Kidney epithelial cell (primary cell): ENCODE measurements around the gene ATN1. TPM values are rescaled to one million over a fixed set of nuclear protein-coding genes. Genes with fewer than 3 reads are reported as not detected.

ENCODE experiments used
- DNase-seq: peaks from one replicate; pipeline ENCODE4 v3.0.0-alpha.2; 2010; ENCODE audit warnings: low read depth
- H3K27me3 ChIP-seq: 2 replicates; pipeline ENCODE4 v1.6.0; 2011; ENCODE audit warnings: low read length; ENCODE audit not compliant: control insufficient read depth, insufficient read depth
- H3K36me3 ChIP-seq: 2 replicates; pipeline ENCODE4 v1.5.1; 2011; ENCODE audit warnings: low read length; ENCODE audit not compliant: control insufficient read depth, insufficient read depth
- H3K4me3 ChIP-seq: 2 replicates; pipeline ENCODE4 v1.5.1; 2011; ENCODE audit warnings: low read depth, mild to moderate bottlenecking, control low read depth, low read length
- total RNA-seq: library from RNA; depleted of rRNA; stranded (reverse); fragments of >200 nt; gene quantifications from 2 replicates; pipeline ENCODE4 v1.2.3, GENCODE V29; 2015
- TF ChIP-seq, protein P1 (sequence below): IDR thresholded peaks from 2 replicates; pipeline ENCODE4 v1.5.1; 2011; ENCODE audit warnings: mild to moderate bottlenecking, moderate library complexity, low read length, control low read depth, inconsistent platforms; ENCODE audit not compliant: insufficient read depth, poor library complexity, severe bottlenecking

ATN1 gene
- total RNA-seq, 1 donor from 2014 or later = 38.6 TPM

DNA sequence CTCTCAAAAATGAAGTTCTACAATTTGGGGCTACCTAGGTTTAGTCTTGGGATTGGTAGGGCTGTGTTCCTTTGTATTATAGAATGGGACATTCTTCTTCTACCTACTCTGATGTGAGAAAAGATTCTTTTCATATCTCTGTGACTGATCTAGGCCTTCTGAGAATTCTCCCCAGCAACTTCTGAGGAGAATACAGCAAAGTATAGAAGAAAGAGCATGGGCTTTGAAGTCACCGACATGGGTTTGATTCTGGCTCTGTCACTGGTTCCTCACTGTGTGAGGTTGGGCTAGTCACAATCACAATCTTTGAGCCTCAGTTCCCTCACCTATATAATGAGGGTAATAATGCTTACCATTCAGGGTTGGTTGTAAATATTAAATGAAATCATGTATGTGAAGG, 5.0 kb downstream of the ATN1 start:
- Histone ChIP-seq H3K27me3 (no peaks in the 10 kb centered on the region), H3K36me3 (no peaks in the 10 kb centered on the region), H3K4me3 (no peak overlapping the region)
- TF ChIP-seq, protein P1, sequence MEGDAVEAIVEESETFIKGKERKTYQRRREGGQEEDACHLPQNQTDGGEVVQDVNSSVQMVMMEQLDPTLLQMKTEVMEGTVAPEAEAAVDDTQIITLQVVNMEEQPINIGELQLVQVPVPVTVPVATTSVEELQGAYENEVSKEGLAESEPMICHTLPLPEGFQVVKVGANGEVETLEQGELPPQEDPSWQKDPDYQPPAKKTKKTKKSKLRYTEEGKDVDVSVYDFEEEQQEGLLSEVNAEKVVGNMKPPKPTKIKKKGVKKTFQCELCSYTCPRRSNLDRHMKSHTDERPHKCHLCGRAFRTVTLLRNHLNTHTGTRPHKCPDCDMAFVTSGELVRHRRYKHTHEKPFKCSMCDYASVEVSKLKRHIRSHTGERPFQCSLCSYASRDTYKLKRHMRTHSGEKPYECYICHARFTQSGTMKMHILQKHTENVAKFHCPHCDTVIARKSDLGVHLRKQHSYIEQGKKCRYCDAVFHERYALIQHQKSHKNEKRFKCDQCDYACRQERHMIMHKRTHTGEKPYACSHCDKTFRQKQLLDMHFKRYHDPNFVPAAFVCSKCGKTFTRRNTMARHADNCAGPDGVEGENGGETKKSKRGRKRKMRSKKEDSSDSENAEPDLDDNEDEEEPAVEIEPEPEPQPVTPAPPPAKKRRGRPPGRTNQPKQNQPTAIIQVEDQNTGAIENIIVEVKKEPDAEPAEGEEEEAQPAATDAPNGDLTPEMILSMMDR = no peak
- no peak for DNase-seq

DNA sequence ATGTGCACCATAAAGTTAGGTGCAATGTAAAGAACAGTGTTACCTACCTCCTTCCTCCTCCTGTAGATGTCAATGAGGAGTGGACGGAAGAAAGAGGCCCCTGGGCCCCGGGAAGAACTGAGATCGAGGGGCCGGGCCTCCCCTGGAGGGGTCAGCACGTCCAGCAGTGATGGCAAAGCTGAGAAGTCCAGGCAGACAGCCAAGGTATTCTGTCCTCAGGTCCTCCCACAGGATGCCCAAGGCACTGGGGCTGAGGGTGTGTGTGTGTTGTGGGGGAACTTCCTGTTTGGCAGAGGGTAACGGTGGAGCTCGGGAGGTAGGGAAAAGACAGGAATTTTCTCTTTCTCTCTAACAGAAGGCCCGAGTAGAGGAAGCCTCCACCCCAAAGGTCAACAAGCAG, 6.4 kb downstream of the ATN1 start:
- Histone ChIP-seq H3K36me3 (no peaks in the 10 kb centered on the region), H3K27me3 (no peaks in the 10 kb centered on the region), H3K4me3 (no peak overlapping the region)
- TF ChIP-seq, protein P1 = no peak
- no peak for DNase-seq

DNA sequence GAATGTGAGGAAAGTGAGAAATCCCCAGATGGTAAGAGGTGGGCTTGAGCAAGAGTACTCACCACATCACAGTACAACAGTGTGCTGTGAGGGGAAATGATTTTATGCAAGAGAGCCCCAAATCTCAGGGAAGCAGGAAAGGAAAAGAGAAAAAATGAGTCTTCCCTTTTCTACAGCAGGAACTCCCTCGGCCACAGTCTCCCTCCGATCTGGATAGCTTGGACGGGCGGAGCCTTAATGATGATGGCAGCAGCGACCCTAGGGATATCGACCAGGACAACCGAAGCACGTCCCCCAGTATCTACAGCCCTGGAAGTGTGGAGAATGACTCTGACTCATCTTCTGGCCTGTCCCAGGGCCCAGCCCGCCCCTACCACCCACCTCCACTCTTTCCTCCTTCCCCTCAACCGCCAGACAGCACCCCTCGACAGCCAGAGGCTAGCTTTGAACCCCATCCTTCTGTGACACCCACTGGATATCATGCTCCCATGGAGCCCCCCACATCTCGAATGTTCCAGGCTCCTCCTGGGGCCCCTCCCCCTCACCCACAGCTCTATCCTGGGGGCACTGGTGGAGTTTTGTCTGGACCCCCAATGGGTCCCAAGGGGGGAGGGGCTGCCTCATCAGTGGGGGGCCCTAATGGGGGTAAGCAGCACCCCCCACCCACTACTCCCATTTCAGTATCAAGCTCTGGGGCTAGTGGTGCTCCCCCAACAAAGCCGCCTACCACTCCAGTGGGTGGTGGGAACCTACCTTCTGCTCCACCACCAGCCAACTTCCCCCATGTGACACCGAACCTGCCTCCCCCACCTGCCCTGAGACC, 7.8 kb downstream of the ATN1 start:
- TF ChIP-seq, protein P1 = no peak
- H3K36me3 ChIP-seq = peaks cover 1% of the 10 kb centered on the region

DNA sequence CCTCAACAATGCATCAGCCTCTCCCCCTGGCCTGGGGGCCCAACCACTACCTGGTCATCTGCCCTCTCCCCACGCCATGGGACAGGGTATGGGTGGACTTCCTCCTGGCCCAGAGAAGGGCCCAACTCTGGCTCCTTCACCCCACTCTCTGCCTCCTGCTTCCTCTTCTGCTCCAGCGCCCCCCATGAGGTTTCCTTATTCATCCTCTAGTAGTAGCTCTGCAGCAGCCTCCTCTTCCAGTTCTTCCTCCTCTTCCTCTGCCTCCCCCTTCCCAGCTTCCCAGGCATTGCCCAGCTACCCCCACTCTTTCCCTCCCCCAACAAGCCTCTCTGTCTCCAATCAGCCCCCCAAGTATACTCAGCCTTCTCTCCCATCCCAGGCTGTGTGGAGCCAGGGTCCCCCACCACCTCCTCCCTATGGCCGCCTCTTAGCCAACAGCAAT, 8.5 kb downstream of the ATN1 start:
- TF ChIP-seq, protein P1 = no peak
- Histone ChIP-seq H3K4me3 (no peak overlapping the region), H3K36me3 (peaks cover 3% of the 10 kb centered on the region), H3K27me3 (no peaks in the 10 kb centered on the region)
- DNase-seq = no peak

More for the DNA sequence above, 7.8 kb downstream of the ATN1 start:
- H3K27me3 ChIP-seq = no peaks in the 10 kb centered on the region
- no peak overlapping the region for H3K4me3 ChIP-seq
- no peak for DNase-seq

DNA sequence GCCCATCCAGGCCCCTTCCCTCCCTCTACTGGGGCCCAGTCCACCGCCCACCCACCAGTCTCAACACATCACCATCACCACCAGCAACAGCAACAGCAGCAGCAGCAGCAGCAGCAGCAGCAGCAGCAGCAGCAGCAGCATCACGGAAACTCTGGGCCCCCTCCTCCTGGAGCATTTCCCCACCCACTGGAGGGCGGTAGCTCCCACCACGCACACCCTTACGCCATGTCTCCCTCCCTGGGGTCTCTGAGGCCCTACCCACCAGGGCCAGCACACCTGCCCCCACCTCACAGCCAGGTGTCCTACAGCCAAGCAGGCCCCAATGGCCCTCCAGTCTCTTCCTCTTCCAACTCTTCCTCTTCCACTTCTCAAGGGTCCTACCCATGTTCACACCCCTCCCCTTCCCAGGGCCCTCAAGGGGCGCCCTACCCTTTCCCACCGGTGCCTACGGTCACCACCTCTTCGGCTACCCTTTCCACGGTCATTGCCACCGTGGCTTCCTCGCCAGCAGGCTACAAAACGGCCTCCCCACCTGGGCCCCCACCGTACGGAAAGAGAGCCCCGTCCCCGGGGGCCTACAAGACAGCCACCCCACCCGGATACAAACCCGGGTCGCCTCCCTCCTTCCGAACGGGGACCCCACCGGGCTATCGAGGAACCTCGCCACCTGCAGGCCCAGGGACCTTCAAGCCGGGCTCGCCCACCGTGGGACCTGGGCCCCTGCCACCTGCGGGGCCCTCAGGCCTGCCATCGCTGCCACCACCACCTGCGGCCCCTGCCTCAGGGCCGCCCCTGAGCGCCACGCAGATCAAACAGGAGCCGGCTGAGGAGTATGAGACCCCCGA, 9.1 kb downstream of the ATN1 start:
- peaks cover 3% of the 10 kb centered on the region for H3K36me3 ChIP-seq
- no peak for DNase-seq
- H3K4me3 ChIP-seq = peak overlapping the region; percentile 56
- TF ChIP-seq, protein P1 = no peak
- no peaks in the 10 kb centered on the region for H3K27me3 ChIP-seq
